ENCODE data around the gene TSPAN16.

Gene TSPAN16, protein sequence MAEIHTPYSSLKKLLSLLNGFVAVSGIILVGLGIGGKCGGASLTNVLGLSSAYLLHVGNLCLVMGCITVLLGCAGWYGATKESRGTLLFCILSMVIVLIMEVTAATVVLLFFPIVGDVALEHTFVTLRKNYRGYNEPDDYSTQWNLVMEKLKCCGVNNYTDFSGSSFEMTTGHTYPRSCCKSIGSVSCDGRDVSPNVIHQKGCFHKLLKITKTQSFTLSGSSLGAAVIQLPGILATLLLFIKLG

DNA sequence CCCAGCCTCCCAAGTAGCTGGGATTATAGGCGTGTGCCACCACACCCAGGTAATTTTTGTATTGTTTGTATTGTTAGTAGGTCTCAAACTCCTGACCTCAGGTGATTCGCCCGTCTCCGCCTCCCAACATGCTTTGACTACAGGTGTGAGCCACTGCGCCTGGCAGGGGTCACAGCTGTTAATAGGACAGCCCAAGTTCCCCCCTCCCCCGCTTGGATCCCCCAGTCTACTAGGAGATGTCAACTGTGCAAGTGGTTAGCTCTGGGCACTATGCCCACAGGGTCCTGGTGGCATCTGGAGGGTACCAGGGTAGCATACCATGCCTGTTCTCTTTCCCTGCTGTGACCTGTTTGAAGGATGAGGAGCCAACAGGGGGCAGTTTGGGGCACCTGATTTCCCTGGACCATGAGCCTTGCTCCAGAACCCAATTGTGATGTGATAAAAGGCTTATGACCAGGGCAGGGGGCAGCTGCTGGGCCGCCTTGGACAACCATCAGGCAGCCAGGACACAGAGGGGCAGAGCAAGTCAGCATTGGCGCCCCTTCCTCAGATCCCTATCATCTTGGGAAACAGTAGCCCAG is at the start of gene TSPAN16:
Gene TSPAN16 (plus strand): TSS at position 496 of the 581 bp plus-strand sequence. CDS start 138 bp downstream, outside the sequence.
- no peak within 1 kb of the TSS for H3K4me3 ChIP-seq (ENCODE audit: low read depth, low read length)
- TF ChIP-seq, protein P1, sequence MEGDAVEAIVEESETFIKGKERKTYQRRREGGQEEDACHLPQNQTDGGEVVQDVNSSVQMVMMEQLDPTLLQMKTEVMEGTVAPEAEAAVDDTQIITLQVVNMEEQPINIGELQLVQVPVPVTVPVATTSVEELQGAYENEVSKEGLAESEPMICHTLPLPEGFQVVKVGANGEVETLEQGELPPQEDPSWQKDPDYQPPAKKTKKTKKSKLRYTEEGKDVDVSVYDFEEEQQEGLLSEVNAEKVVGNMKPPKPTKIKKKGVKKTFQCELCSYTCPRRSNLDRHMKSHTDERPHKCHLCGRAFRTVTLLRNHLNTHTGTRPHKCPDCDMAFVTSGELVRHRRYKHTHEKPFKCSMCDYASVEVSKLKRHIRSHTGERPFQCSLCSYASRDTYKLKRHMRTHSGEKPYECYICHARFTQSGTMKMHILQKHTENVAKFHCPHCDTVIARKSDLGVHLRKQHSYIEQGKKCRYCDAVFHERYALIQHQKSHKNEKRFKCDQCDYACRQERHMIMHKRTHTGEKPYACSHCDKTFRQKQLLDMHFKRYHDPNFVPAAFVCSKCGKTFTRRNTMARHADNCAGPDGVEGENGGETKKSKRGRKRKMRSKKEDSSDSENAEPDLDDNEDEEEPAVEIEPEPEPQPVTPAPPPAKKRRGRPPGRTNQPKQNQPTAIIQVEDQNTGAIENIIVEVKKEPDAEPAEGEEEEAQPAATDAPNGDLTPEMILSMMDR (IDR thresholded peaks at IDR 0.05; ENCODE audit: low read depth, low read length) = no peak

DNA sequence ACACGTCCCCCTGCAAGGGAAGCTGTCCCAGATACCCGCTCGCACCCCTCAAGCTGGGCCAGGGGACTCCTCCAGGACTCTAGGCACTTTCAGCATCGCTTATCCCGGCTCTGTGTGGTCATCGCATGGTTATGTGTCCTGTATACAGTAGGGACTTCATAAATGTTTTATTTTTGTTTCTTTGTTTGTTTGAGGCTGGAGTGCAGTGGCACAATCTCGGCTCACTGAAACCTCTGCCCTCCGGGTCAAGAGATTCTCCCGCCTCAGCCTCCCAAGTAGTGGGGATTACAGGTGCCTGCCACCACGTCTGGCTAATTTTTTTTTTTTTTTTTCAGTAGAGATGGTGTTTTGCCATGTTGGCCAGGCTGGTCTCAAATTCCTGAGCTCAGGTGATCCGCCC is 49.0 kb upstream of the TSPAN16 start:
- no peak overlapping the region for H3K4me3 ChIP-seq (ENCODE audit: low read depth, low read length)
- TF ChIP-seq, protein P1 (IDR thresholded peaks at IDR 0.05; ENCODE audit: low read depth, low read length) = no peak

DNA sequence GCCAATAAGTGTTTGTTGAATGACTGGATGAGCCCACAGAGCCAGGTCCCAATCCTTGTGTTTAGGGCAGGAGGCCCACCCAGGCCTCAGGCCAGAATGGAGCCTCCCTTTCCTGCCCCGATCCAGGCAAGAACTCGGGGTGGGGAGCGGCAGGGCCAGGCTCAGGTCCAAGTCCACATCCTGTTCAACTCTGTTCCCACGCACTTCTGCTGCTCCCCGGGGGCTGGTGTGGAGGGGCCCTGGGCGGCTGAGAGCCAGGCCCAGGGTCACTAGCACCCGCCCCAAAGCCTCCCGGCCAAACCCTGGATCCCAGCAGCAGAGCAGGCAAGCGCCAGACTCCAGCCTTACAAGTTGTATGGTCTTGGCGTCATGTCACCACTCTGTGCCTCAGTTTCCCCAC is 48.6 kb upstream of the TSPAN16 start:
- TF ChIP-seq, protein P1 (IDR thresholded peaks at IDR 0.05; ENCODE audit: low read depth, low read length) = no peak
- no peak overlapping the region for H3K4me3 ChIP-seq (ENCODE audit: low read depth, low read length)

DNA sequence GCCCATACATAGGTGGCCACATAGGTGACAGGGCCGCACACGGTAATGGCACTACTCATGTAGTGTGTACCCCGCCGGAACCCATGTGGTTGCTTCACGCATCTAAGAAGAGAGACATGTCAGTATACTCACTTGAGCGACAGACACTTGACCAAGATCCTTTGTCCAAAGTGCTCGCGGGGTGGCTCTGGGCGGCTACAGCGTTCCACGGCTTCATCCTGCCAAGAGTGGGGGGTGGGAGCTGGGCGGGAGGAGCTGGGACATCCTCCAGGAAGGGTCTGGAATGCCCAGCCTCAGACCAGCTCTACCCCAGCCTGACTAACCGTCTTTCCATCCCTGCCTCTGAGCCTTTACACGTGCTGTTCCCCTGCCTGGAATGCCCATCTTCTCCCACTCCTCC is 48.0 kb upstream of the TSPAN16 start:
- no peak overlapping the region for H3K4me3 ChIP-seq (ENCODE audit: low read depth, low read length)
- TF ChIP-seq, protein P1 (IDR thresholded peaks at IDR 0.05; ENCODE audit: low read depth, low read length) = no peak

DNA sequence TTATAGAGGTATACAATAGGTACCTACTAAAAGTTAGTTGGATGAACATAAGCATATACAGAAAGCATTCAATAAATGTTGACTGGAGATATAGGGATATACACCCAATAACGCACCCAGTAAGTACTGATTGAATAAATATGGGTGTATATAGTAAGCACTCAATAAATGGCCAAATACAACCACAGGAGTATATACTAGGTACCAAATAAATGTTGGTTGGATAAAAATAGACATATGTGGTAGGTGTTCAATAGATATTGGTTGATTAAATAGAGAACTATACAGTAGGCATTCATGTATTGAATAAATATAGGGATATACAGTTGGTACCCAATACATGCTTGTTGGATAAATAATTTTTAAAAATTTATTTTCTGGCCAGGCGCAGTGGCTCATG is 47.1 kb upstream of the TSPAN16 start:
- TF ChIP-seq, protein P1 (IDR thresholded peaks at IDR 0.05; ENCODE audit: low read depth, low read length) = no peak
- H3K4me3 ChIP-seq (ENCODE audit: low read depth, low read length) = no peak overlapping the region

DNA sequence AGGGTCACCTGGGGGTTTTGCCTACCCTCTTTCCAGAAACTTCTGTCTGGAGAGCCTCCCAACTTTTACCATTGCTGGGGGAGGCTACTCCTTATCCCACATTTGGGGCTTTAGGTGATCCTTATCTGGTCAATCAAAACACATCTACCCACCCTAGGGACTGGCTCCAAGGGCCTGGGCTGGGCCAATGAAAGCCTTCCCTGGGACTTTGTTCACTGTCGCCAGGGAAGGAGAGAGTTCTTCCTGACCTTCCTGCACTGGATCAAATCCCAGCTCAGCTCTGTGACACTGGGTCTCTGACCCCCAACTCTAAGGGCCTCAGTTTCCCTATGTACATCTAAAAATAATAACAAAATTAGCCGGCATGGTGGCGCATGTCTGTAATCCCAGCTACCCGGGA is 44.7 kb upstream of the TSPAN16 start:
- H3K4me3 ChIP-seq (ENCODE audit: low read depth, low read length) = no peak overlapping the region
- TF ChIP-seq, protein P1 (IDR thresholded peaks at IDR 0.05; ENCODE audit: low read depth, low read length) = no peak

DNA sequence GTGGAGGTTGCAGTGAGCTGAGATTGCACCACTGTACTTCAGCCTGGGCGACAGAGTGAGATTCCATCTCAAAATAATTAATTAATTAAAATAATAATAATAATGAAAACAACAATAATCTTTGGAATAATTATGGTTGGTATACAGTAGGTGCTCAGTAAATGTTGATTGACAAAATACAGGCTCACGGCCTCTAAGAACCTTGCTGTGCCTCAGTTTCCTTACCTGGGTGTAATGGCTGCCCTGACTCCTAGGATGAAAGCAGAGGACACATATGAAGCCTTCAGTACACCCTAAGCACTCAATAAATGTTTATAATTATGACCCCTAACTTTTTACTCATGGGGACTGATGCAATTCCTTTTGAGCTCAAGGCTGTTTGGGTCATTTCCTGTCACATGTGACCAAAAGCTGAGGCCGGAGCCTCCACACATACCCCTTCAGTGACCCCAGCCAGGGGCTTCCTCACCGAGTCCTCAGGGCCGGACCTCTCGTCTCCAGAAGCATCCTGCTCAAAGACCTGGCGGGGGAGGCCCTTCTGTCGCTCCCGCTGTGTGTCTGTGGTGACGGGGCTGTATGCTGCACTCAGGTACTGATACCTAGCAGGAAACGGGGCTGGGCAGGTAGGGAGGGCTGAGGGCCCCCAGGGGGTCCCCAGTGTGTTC is 44.2 kb upstream of the TSPAN16 start:
- H3K4me3 ChIP-seq (ENCODE audit: low read depth, low read length) = no peak overlapping the region
- TF ChIP-seq, protein P1 (IDR thresholded peaks at IDR 0.05; ENCODE audit: low read depth, low read length) = no peak
